Right ventricle myocardium superior (tissue), 1 donor: ENCODE measurements around the gene SPON1. TPM values are rescaled to one million over a fixed set of nuclear protein-coding genes. Genes with fewer than 3 reads are reported as not detected.
"Not testable (repeated sequence)": the region's sequence is repeated elsewhere in the genome, so short reads cannot be mapped to it uniquely, and the experiment has no call there.

Source experiments
- ATAC-seq: fragments of 200-7000 bp; cut with Tn5 transposase; one replicate; pipeline ENCODE4 v1.9.1; 2020; ENCODE audit warnings: mild to moderate bottlenecking; ENCODE audit not compliant: poor library complexity
- DNase-seq: peaks from one replicate; pipeline ENCODE4 v3.0.0-alpha.2; 2020
- intact Hi-C: fragments of 100-400 bp; cut with DNase I; formaldehyde crosslinking; loops from one replicate; pipeline ENCODE4 v1.11.2; 2022
- total RNA-seq: library from RNA; stranded (reverse); fragmentation: NEBNext Ultra II Directional; extraction: Animal tissue kit (Norgen Biotek cat#: 25700); gene quantifications from one replicate; pipeline ENCODE4 v1.2.1, GENCODE V29; 2021
- donor health status: DM: no; HTN: yes; CAD: no; lungs with severe emphysema.

Gene SPON1
- total RNA-seq, 1 donor from 2014 or later = 3.0 TPM

GRCh38 chr11:14061721-14062120 is 99.2 kb downstream of the SPON1 start:
- intact Hi-C loops = no loop called here
- ATAC-seq (no peak), DNase-seq (no peak)

- ATAC-seq (no peak), DNase-seq (no peak)
- intact Hi-C loops = no loop called here
These were observed 102.6 kb downstream of the SPON1 start for GRCh38 chr11:14065141-14065540.

- ATAC-seq (no peak), DNase-seq (no peak)
- intact Hi-C loops = no loop called here
These were observed 103.2 kb downstream of the SPON1 start for GRCh38 chr11:14065681-14066080.

GRCh38 chr11:14067686-14068085 is 105.2 kb downstream of the SPON1 start:
- ATAC-seq = no peak
- no peak for DNase-seq
- intact Hi-C loops = no loop called here

GRCh38 chr11:14070896-14071295 is 108.4 kb downstream of the SPON1 start:
- DNase-seq (no peak), ATAC-seq (no peak)
- intact Hi-C loops = no loop called here

GRCh38 chr11:14073849-14074476 is 111.4 kb downstream of the SPON1 start:
- intact Hi-C loops = no loop called here
- DNase-seq (no peak), ATAC-seq (peak; percentile 22)

- intact Hi-C loops = no loop called here
- no peak for ATAC-seq
- DNase-seq = no peak
These were observed 112.9 kb downstream of the SPON1 start for GRCh38 chr11:14075118-14076078.

- ATAC-seq = no peak
- intact Hi-C loops = no loop called here
- no peak for DNase-seq
These were observed 116.5 kb downstream of the SPON1 start for GRCh38 chr11:14079011-14079410.

- intact Hi-C loops = no loop called here
- DNase-seq = no peak
- ATAC-seq = no peak
These were observed 117.3 kb downstream of the SPON1 start for GRCh38 chr11:14079797-14080196.

- DNase-seq = no peak
- intact Hi-C loops = no loop called here
- peak; percentile 65 for ATAC-seq
These were observed 119.2 kb downstream of the SPON1 start for GRCh38 chr11:14081581-14082231.

- DNase-seq (no peak), ATAC-seq (peak; percentile 88)
- intact Hi-C loops = no loop called here
These were observed 119.8 kb downstream of the SPON1 start for GRCh38 chr11:14082338-14082737.

- ATAC-seq, intact Hi-C loops, DNase-seq: not testable (repeated sequence)
These were observed 126.3 kb downstream of the SPON1 start for GRCh38 chr11:14088861-14089260.

GRCh38 chr11:14089690-14090462 is 127.4 kb downstream of the SPON1 start:
- ATAC-seq (peak; percentile 67), DNase-seq (no peak)
- intact Hi-C loops = no loop called here

- ATAC-seq, intact Hi-C loops, DNase-seq: not testable (repeated sequence)
These were observed 128.1 kb downstream of the SPON1 start for GRCh38 chr11:14090631-14091030.

- DNase-seq = no peak
- intact Hi-C loops = no loop called here
- ATAC-seq = no peak
These were observed 130.5 kb downstream of the SPON1 start for GRCh38 chr11:14093065-14093464.

- intact Hi-C loops = no loop called here
- ATAC-seq = no peak
- DNase-seq = no peak
These were observed 132.0 kb downstream of the SPON1 start for GRCh38 chr11:14094481-14095037.

GRCh38 chr11:14095882-14096281 is 133.4 kb downstream of the SPON1 start:
- intact Hi-C loops = no loop called here
- no peak for ATAC-seq
- DNase-seq = no peak

GRCh38 chr11:14096606-14097005 is 134.1 kb downstream of the SPON1 start:
- intact Hi-C loops = no loop called here
- DNase-seq = no peak
- no peak for ATAC-seq
